GM18867 (cell line): ENCODE results near the gene EIF6.
"Not testable (repeated sequence)": the region's sequence is repeated elsewhere in the genome, so short reads cannot be mapped to it uniquely, and the experiment has no call there.

Experiments
- ATAC-seq: cut with Tn5 transposase; IDR thresholded peaks from one replicate; pipeline ENCODE4 v1.9.1; 2021; ENCODE audit warnings: mild to moderate bottlenecking, moderate library complexity; ENCODE audit not compliant: unreplicated experiment

Gene EIF6

DNA sequence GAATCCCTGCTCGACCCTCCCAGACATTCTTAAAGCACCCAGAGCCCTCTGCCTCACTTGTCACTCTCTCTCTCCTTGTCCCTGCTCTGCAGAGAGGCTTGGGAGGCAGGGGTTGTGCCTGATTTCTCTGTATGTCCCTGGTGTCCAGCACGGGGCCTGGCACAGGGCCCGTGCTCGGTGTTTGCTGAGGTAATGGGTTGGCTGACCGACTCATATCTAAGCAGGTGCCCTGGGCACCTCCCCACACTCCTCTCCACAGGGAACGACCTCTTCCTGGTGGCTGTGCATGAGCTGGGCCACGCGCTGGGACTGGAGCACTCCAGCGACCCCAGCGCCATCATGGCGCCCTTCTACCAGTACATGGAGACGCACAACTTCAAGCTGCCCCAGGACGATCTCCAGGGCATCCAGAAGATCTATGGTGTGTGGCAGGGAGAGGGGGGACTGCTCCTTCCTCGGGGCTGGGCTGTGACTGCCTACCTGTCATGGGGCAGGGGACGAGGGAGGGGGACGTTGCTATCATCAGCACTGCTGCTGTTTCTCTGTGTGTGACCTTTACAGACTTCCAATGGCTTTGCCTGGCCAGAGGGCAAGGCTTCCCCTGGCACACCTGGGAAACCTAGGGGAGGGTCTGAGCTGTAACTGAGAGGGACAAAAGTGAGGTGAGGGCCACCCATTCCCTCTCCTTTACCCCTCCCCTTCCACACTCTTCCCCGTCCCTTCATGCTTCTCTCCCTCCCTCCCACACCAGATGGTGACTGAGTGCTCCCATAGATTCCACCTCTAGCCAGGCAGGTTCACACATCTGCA is 20.8 kb downstream of the EIF6 start:
- no peak for ATAC-seq

GRCh38 chr20:35262731-35263531 is 21.6 kb downstream of the EIF6 start:
- ATAC-seq: not testable (repeated sequence)

DNA sequence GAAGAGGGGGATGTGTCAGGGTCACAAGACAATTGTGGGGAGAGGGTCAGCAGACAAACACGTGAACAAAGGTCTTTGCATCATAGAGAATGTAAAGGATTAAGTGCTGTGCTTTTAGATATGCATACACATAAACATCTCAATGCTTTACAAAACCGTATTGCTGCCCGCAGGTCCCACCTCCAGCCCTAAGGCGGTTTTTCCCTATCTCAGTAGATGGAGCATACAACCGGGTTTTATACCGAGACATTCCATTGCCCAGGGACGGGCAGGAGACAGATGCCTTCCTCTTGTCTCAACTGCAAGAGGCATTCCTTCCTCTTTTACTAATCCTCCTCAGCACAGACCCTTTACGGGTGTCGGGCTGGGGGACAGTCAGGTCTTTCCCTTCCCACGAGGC is 22.3 kb downstream of the EIF6 start:
- not testable (repeated sequence) for ATAC-seq

DNA sequence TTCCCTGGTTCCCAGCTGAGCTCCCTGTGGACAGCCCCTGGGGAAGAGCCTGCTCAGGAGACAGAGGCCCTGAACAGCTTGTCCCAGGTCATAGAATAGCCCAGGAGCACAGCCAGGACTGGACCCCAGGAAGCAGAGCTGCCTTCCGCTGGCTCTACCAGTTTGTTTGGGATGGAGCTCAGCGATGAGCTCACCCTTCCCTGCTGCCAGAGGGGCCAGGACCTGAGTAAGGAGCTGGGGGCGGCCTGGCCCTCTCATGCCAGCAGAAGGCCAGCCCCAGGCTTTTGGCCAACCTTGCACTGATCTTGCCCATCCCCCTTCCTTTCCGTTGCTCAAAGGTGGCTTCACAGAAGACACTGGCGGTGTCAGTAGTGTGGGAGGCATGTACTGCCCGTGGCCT is 24.1 kb downstream of the EIF6 start:
- no peak for ATAC-seq

DNA sequence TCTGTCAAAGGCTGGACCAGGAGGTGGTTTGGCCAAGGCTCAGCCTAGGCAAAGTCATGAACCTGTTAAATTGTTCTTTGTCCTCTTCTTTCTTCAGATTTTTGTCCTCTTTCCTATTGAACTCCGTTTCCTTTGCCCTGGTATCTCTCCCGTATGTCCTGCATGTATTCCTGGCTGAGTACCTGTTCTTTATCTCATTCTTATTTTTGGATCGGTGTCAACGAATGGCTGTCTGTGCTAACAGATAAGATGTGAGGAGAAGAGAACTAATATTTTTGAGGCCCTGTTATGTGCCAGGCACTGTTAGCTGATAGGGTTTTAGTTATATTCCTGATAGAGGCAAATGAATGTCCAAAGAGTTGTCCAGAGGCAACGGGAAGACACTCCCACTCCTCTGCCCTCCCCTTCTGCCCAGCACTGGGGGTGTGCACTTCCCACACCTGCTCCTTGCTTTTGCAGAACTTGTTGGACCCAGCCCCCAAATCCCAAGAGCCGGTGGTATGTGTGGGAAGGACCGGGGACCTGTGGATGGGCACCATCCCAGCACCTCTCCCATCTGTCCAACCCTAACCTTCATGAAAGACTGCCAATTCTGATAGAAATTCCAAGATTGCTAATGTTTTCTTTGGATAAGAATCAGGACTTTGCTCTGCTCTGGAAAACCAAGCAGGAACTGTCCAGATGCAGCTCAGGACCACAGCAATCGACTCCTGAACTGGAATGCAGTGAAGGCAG is 27.2 kb downstream of the EIF6 start:
- ATAC-seq: no peak

DNA sequence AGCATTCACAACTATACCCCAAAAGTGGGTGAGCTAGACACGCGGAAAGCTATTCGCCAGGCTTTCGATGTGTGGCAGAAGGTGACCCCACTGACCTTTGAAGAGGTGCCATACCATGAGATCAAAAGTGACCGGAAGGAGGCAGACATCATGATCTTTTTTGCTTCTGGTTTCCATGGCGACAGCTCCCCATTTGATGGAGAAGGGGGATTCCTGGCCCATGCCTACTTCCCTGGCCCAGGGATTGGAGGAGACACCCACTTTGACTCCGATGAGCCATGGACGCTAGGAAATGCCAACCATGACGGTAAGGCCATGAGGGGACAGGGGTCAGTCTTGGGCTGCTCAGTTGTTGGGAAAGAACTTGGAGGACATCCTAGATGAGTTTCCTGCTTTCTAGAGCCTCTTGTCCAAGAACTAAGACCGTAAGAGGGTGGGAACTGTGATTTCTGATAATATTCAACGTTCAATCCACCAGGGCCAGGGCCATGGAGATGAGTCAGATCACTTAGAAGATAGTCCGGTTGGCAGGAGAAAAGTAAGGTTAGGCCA is 30.0 kb downstream of the EIF6 start:
- ATAC-seq: no peak

- ATAC-seq: no peak
Observed at GRCh38 chr20:35253010-35253409, 31.6 kb downstream of the EIF6 start.

- not testable (repeated sequence) for ATAC-seq
Observed at GRCh38 chr20:35252598-35252997, 32.0 kb downstream of the EIF6 start.

- peak; percentile 78 for ATAC-seq
Observed at GRCh38 chr20:35252037-35252461, 32.5 kb downstream of the EIF6 start.

- ATAC-seq: peak; percentile 18
Observed at GRCh38 chr20:35251613-35251940, 33.0 kb downstream of the EIF6 start.

GRCh38 chr20:35248641-35249475 is 35.7 kb downstream of the EIF6 start:
- ATAC-seq: no peak

DNA sequence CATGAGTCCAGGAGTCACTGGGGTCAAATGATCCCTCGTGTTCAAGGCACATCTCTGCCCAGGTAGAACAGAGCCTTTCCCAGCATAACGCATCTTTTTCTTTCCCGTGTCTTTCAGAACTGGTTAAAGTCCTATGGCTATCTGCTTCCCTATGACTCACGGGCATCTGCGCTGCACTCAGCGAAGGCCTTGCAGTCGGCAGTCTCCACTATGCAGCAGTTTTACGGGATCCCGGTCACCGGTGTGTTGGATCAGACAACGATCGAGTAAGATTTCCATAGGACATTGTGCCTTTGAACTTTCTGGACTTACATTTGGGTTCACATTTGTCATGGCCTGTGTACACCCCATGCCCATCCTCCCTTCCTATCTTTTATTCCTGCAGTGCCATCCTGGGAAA is 37.8 kb downstream of the EIF6 start:
- no peak for ATAC-seq

GRCh38 chr20:35243986-35244385 is 40.6 kb downstream of the EIF6 start:
- ATAC-seq: no peak

DNA sequence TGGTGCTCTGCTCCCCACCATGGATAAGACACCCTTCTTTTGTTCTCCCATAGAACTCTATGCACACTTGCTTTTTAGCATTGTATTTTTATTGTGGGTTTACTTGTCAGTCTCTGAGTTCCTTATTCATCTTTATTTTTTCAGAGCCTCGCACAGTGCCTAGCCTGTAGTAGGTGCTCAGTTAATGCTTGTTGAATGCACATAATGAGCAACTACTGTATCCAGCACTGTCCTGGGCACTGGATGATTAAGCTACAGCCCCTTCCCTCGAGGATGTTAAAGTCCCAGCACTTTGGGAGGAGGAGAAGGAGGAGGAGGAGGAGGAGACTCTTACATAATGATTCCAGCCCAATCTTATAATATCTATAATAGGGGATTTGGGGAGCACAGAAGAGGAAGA is 41.3 kb downstream of the EIF6 start:
- ATAC-seq: no peak

GRCh38 chr20:35240811-35241293 is 43.7 kb downstream of the EIF6 start:
- ATAC-seq: no peak

DNA sequence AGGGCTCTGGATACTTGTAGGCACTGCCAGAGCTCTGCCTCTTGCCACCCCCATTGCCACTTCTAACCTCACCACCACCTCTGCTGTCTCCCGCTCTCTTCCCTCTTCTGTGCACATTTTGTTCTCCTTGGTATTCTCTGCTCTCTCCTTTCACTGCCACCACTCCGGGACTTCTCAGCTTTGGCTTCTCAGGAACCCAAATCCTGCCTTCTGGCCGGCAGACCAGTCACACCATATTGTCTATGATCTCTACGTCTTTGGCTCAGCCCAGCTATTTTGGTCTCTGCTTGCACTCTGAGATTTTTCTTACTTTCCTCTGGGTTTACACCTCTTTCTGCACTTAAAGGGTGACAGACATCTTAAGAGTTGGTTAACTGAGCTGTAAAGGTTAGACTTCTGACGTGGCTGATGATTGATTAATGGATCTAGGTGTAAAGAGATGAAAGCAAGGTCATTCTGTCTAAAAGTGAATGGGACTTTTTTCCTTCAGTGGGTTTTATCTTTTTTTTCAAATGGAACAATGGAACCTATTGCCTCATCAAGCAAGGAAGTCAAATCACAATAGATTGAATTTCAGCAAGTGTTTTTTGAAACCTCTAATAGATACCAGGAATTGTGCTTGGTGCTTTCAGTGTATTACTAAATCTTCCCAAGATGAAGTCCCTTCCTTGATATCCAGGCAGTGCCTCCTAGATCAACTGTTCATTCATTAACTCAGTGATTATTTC is 44.3 kb downstream of the EIF6 start:
- ATAC-seq: no peak

- no peak for ATAC-seq
Observed at GRCh38 chr20:35238735-35239134, 45.8 kb downstream of the EIF6 start.

DNA sequence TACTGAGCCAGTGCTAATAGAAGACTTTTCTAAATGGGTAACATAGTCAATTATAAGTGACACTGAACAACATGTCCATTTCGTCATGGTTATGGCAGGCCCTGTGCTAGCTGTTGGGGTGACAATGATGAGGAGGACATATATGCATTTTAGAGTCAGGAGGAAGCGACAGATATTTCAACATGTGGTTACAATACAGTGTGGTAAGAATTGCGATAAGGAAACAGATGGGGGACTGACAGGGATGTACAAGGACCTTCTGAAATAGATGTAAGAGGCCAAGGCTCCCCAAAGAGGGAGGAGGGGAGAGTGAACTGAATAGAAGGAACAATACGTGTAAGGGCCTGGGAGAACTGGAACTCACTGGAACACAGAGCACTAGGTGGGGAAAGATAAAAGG is 46.4 kb downstream of the EIF6 start:
- no peak for ATAC-seq

DNA sequence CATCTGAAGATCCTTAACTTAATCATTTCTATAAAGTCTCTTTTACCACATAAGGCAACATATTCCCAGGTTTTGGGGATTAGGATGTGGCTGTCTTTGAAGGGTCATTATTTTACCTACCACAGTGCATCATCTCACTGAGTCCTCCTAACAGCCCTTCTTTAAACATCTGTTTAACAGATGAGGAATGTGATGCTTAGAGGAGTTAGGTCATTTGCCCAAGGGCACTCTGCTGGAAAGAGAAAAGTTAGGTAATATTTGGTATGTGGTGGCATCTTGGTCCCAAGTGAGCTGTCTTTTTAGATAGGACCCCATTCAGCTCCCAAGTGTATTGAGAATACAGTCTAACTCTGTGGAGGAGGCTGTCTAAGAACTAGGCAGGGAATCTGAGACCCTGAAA is 47.1 kb downstream of the EIF6 start:
- no peak for ATAC-seq

DNA sequence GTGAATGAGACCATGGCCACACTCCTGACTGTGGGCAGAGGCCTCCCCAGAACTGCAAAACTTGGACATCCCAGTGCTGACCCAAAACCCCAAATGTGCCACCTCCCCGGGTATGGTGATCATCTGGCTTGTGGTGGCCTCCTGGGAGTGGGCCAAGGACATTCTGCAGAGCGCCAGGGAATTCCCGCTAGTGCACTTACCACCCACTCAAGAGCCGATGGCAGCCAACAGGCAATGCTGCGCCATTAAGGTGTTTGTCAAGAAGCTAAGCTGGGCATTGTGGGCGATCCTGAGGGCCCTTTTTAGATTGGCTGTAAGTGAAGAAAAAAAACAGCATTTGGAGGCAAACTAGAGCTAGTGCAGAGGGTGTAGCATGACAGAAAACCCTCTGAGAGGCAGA is 48.7 kb downstream of the EIF6 start:
- ATAC-seq: no peak
